Activated CD8-positive, alpha-beta T cell treated with anti-CD3 and anti-CD28 coated beads for 36 hours (primary cell): ENCODE results near the gene TNFSF8. TPM values are rescaled to one million over a fixed set of nuclear protein-coding genes. Genes with fewer than 3 reads are reported as not detected.

ENCODE experiments used
- ATAC-seq: fragments of 200-7000 bp; cut with Tn5 transposase; one replicate; pipeline ENCODE4 v1.10.0; 2021; ENCODE audit warnings: mild to moderate bottlenecking, moderate library complexity
- CTCF ChIA-PET: fragments of 350-600 bp; sonication (Branson Sonifier 250); formaldehyde crosslinking; loops from one replicate; lab custom pipeline; 2021; ENCODE audit warnings: antibody characterized with exemption; lab: Charles Lee
- POLR2A ChIA-PET: fragments of 350-600 bp; sonication (Branson Sonifier 250); formaldehyde crosslinking; loops from one replicate; lab custom pipeline; 2021; ENCODE audit warnings: antibody characterized with exemption; lab: Charles Lee
- DNase-seq: peaks from one replicate; pipeline ENCODE4 v3.0.0-alpha.2; 2020
- H3K27ac Mint-ChIP-seq: one replicate; pipeline ENCODE4 v1.8.0; 2021; ENCODE audit warnings: mild to moderate bottlenecking, mixed read lengths
- H3K27me3 Mint-ChIP-seq: one replicate; pipeline ENCODE4 v1.8.0; 2021; ENCODE audit warnings: mixed read lengths
- H3K36me3 Mint-ChIP-seq: one replicate; pipeline ENCODE4 v1.8.0; 2021; ENCODE audit warnings: low read depth, mixed read lengths
- H3K4me1 Mint-ChIP-seq: one replicate; pipeline ENCODE4 v1.8.0; 2021; ENCODE audit warnings: low read depth, mixed read lengths
- H3K4me3 Mint-ChIP-seq: one replicate; pipeline ENCODE4 v1.8.0; 2021; ENCODE audit warnings: mild to moderate bottlenecking, moderate library complexity, mixed read lengths
- H3K9me3 Mint-ChIP-seq: one replicate; pipeline ENCODE4 v1.8.0; 2021; ENCODE audit warnings: mixed read lengths
- intact Hi-C: fragments of 100-400 bp; cut with micrococcal nuclease; formaldehyde crosslinking; loops from one replicate; pipeline ENCODE4 v1.10.0; 2022
- total RNA-seq, 2 experiments: library from RNA; stranded (reverse); gene quantifications; one replicate each; pipeline ENCODE4 v1.2.3, GENCODE V29; 2021
- TF ChIP-seq, protein P1 (sequence below): fragments of 200-600 bp; IDR thresholded peaks from one replicate; pipeline ENCODE4 v1.8.0; 2022; ENCODE audit warnings: antibody characterized with exemption, mild to moderate bottlenecking

Gene TNFSF8
- total RNA-seq, 2 experiments from 2014 or later: 21.7 to 23.9 TPM

DNA sequence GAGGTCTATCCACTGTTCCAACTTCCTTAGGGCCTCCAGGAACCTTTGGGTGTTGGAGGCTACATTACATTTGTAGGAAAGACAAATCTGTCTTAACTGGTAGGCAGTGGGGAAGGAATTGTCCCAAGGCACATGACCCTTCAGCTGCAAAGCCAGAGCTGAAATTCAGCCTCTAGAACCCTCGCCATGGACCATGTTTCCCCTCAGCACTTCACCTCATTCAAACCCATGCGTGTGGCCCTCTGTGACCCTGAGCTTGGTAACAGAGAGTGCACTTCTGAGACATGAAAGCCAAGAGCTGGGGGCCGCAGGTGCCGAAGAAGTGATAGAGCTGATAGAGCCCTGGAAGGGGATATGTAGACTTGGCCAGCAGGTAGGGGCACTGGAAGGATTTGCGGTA is 17.2 kb downstream of the TNFSF8 start:
- no peak overlapping the region for H3K4me3 Mint-ChIP-seq
- intact Hi-C loops: no loop called here
- H3K27ac Mint-ChIP-seq: no peak overlapping the region
- no peaks in the 10 kb centered on the region for H3K27me3 Mint-ChIP-seq
- ChIA-PET CTCF (interaction anchor here (0.8 to 3.7 kb wide), 6 partner anchors 9 to 232 kb away, joined by 3 to 20 read pairs (median 5); partner anchors contain the start of gene TEX48), POLR2A (interaction anchor here (0.7 to 2.1 kb wide), 6 partner anchors 8 to 29 kb away, joined by 3 to 8 read pairs (median 4); no protein-coding TSS in a partner anchor)
- peaks cover 82% of the 10 kb centered on the region for H3K36me3 Mint-ChIP-seq
- ATAC-seq (no peak), DNase-seq (no peak)
- H3K4me1 Mint-ChIP-seq: peaks cover 76% of the 10 kb centered on the region
- H3K9me3 Mint-ChIP-seq: no peaks in the 10 kb centered on the region
- TF ChIP-seq, protein P1, sequence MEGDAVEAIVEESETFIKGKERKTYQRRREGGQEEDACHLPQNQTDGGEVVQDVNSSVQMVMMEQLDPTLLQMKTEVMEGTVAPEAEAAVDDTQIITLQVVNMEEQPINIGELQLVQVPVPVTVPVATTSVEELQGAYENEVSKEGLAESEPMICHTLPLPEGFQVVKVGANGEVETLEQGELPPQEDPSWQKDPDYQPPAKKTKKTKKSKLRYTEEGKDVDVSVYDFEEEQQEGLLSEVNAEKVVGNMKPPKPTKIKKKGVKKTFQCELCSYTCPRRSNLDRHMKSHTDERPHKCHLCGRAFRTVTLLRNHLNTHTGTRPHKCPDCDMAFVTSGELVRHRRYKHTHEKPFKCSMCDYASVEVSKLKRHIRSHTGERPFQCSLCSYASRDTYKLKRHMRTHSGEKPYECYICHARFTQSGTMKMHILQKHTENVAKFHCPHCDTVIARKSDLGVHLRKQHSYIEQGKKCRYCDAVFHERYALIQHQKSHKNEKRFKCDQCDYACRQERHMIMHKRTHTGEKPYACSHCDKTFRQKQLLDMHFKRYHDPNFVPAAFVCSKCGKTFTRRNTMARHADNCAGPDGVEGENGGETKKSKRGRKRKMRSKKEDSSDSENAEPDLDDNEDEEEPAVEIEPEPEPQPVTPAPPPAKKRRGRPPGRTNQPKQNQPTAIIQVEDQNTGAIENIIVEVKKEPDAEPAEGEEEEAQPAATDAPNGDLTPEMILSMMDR: no peak

DNA sequence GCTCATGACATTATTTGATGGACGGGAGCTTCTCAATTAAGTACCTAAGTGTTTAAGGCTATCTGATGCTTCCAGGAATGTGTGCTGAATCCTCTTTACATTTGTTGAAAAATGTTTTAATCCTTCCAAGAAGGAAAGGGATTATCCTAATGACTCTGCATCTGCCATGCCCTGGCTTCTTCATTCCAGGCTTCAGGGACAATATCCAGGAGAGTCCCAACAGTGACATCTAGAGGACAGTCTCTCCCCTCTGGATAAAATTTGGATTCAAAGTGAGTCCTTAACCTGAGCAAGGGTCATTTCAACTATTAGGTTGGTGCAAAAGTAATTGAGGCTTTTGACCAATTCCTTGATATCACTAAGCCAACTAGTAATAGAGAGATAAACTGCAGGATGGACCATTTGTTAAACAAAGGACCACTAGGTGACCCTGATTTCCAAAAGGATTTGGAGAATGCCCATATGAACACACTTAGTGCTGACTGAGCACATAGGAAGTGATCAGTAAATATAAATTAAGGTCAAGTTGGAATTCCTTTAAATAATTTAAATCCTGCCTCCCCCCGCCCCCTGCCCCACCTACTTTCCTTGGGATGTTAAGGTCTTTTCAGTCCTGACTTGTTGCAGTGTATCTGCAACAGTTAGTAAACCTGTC is 19.1 kb downstream of the TNFSF8 start:
- no peaks in the 10 kb centered on the region for H3K27me3 Mint-ChIP-seq
- intact Hi-C loops: no loop called here
- CTCF ChIA-PET: interaction anchor here (0.7 to 8.4 kb wide), 17 partner anchors 10 to 231 kb away, joined by 3 to 188 read pairs (median 4); partner anchors contain the start of gene TEX48
- ATAC-seq: no peak
- H3K36me3 Mint-ChIP-seq: peaks cover 77% of the 10 kb centered on the region
- H3K4me1 Mint-ChIP-seq: peaks cover 76% of the 10 kb centered on the region
- no peak overlapping the region for H3K4me3 Mint-ChIP-seq
- TF ChIP-seq, protein P1: peak; percentile 36
- POLR2A ChIA-PET: interaction anchor here (1.4 to 3.0 kb wide), 2 partner anchors 10 to 20 kb away, joined by 4 to 21 read pairs; partner anchors contain the start of gene TNFSF8
- no peaks in the 10 kb centered on the region for H3K9me3 Mint-ChIP-seq
- H3K27ac Mint-ChIP-seq: peak overlapping the region; percentile 96
- no peak for DNase-seq

DNA sequence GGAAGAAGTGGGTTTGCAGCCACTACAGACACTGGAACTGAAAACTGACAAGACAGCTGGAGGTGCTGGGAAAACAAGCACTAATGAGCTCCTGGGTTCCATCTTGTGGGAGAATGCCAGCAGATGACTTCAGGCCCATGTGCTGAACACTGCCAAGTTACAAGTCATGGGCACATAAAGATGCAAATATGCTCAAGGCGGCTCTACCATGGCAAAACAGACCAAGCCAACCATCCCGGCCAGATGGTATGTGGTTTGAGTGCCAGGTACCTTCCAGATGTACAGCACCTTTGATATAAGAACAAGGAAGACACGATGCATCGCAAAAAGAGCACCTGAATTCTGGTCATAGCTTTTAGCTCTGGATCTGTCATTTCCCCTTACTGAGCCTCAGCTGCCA is 19.9 kb downstream of the TNFSF8 start:
- Mint-ChIP-seq H3K9me3 (no peaks in the 10 kb centered on the region), H3K27ac (peak overlapping the region; percentile 96), H3K4me3 (no peak overlapping the region), H3K4me1 (peaks cover 71% of the 10 kb centered on the region), H3K27me3 (no peaks in the 10 kb centered on the region), H3K36me3 (peaks cover 72% of the 10 kb centered on the region)
- POLR2A ChIA-PET: interaction anchor here (0.8 to 3.0 kb wide), 5 partner anchors 11 to 214 kb away, joined by 3 to 21 read pairs (median 5); partner anchors contain the start of gene TNFSF8
- TF ChIP-seq, protein P1: no peak
- intact Hi-C loops: no loop called here
- CTCF ChIA-PET: interaction anchor here (0.7 to 8.4 kb wide), 17 partner anchors 10 to 230 kb away, joined by 3 to 188 read pairs (median 4); partner anchors contain the start of gene TEX48
- ATAC-seq: no peak
- no peak for DNase-seq

DNA sequence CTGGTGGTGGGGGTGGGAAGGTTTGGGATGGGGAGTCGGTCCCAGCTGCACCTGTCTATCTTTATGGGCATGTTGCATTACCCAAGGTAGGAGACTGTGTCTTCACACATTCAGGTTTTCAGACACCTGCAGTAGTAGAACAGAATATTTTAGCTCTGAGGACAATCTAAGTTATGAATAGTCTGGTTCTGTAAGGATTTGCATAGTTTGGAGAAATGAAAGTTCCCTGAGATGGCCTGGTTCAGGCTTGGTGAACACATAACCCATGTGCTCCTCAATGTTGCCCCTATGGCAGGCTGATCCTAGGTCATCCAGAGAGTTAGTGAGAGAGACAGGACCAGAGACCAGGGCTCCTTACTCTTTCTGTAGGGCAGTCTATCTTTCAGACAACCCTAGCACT is 20.7 kb downstream of the TNFSF8 start:
- POLR2A ChIA-PET: interaction anchor here (0.7 to 3.0 kb wide), 7 partner anchors 13 to 213 kb away, joined by 3 to 21 read pairs (median 3); partner anchors contain the start of gene TNFSF8
- ATAC-seq (no peak), DNase-seq (no peak)
- intact Hi-C loops: loop anchor here (2.0 to 5.0 kb wide), 3 partner anchors 103 to 212 kb away; no protein-coding TSS in a partner anchor
- Mint-ChIP-seq H3K4me1 (peaks cover 62% of the 10 kb centered on the region), H3K9me3 (no peaks in the 10 kb centered on the region), H3K36me3 (peaks cover 72% of the 10 kb centered on the region), H3K27me3 (no peaks in the 10 kb centered on the region), H3K4me3 (peak overlapping the region; percentile 60), H3K27ac (peak overlapping the region; percentile 96)
- CTCF ChIA-PET: interaction anchor here (1.1 to 8.4 kb wide), 14 partner anchors 10 to 243 kb away, joined by 3 to 188 read pairs (median 7); partner anchors contain the start of gene TEX48
- TF ChIP-seq, protein P1: no peak
